Sigmoid colon (tissue), 4 donors: ENCODE measurements around the gene STOX2.

ENCODE experiments used
- CTCF ChIP-seq, 4 experiments: fragments of 450-650 bp in 3 of 4; fragments of 200-600 bp in 1 of 4; IDR thresholded peaks; one replicate each; pipeline ENCODE4 v1.5.1; 2016 to 2019; ENCODE audit warnings: antibody characterized with exemption in 4 of 4, mild to moderate bottlenecking in 3 of 4, moderate library complexity in 2 of 4
- EP300 ChIP-seq, 4 donors: sonication (generic); formaldehyde crosslinking; IDR thresholded peaks; one replicate each; pipeline ENCODE4 v1.6.1; 2017; ENCODE audit warnings: antibody characterized with exemption in 4 of 4
- POLR2A ChIP-seq, 2 donors: fragments of 450-650 bp; IDR thresholded peaks; one replicate each; pipeline ENCODE4 v1.6.1; 2016; ENCODE audit warnings: antibody characterized with exemption in 2 of 2, mild to moderate bottlenecking in 2 of 2, moderate library complexity in 2 of 2
- POLR2AphosphoS5 ChIP-seq, 4 donors: sonication (generic); formaldehyde crosslinking; IDR thresholded peaks; one replicate each; pipeline ENCODE4 v1.6.1; 2017; ENCODE audit warnings: antibody characterized with exemption in 4 of 4

GRCh38 chr4:183889190-183889589 is 15.9 kb upstream of the STOX2 start:
- TF ChIP-seq CTCF (IDR thresholded peaks at IDR 0.05) (no peak), POLR2A (IDR thresholded peaks at IDR 0.05) (no peak), EP300 (IDR thresholded peaks at IDR 0.05) (no peak), POLR2AphosphoS5 (IDR thresholded peaks at IDR 0.05) (no peak)
